Measurements from ENCODE around the gene ERGIC1. TPM values are rescaled to one million over a fixed set of nuclear protein-coding genes. Genes with fewer than 3 reads are reported as not detected.

The ERGIC1 gene
- total RNA-seq, 4 donors from 2014 or later: 113 to 180 (median 143) TPM

DNA sequence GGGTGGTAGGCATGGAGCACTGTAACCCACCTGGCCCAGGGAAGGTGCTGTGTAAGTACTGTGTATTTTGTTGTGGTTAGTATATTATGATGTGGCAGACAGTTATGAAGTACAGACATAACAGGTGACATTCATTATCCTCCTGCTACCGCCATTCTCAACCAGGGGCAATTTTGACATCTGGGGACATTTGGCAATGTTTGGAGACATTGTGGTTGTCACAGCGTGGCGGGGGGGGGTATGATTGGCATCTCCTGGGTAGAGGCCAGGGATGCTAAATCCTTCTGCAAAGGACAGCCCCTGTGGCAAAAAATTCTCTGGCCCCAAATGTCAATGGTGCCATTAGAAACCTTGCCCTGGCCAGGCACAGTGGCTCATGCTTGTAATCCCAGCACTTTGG lies 115.4 kb downstream of the ERGIC1 start:
- H3K36me3 ChIP-seq: peaks cover 0 to 37% (median 0%) of the 10 kb centered on the region in 3 donors

DNA sequence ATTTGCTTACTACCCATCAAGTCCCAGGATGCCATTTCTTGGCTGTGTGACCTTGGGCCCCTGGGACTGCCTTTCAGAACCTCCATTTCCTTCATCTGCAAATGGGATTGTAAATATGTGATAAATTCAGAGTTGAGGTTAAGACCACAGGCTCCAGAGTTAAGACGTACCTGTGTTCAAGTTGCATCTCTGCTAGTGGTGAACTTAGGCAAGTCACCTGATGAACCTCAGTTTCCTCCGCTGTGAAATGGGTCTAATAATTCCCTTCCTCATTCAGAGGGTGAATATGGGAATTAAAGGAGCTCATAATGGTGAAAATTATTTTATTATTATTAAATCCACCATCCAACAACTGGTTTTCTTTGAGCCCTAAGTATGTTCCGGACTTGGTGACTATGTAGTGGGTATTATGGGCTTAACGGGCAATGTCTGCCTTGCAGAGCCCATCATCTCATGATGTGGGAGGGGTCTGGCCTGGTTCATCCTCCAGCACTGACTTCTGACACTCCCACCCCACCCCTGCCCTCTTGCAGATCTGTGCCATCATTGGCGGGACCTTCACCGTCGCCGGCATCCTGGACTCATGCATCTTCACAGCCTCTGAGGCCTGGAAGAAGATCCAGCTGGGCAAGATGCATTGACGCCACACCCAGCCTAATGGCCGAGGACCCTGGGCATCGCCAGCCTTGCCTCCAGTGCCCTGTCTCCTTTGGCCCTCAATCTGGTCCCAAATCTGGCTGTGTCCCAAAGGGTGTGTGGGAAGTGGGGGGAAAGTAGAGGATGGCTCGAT lies 116.3 kb downstream of the ERGIC1 start:
- no peak overlapping the region for H3K27ac ChIP-seq
- peaks cover 0 to 27% (median 0%) of the 10 kb centered on the region in 3 donors for H3K36me3 ChIP-seq
- TF ChIP-seq, protein P1, sequence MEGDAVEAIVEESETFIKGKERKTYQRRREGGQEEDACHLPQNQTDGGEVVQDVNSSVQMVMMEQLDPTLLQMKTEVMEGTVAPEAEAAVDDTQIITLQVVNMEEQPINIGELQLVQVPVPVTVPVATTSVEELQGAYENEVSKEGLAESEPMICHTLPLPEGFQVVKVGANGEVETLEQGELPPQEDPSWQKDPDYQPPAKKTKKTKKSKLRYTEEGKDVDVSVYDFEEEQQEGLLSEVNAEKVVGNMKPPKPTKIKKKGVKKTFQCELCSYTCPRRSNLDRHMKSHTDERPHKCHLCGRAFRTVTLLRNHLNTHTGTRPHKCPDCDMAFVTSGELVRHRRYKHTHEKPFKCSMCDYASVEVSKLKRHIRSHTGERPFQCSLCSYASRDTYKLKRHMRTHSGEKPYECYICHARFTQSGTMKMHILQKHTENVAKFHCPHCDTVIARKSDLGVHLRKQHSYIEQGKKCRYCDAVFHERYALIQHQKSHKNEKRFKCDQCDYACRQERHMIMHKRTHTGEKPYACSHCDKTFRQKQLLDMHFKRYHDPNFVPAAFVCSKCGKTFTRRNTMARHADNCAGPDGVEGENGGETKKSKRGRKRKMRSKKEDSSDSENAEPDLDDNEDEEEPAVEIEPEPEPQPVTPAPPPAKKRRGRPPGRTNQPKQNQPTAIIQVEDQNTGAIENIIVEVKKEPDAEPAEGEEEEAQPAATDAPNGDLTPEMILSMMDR (IDR thresholded peaks at IDR 0.05): no peak
- no peak for TF ChIP-seq POLR2A (IDR thresholded peaks at IDR 0.05)
- H3K9me3 ChIP-seq: no peaks in the 10 kb centered on the region
- H3K4me1 ChIP-seq: no peaks in the 10 kb centered on the region
- no peak for DNase-seq
- H3K4me3 ChIP-seq: no peak overlapping the region
- H3K27me3 ChIP-seq: no peaks in the 10 kb centered on the region

More for the DNA sequence above, 115.4 kb downstream of the ERGIC1 start:
- H3K4me3 ChIP-seq: no peak overlapping the region
- TF ChIP-seq POLR2A (IDR thresholded peaks at IDR 0.05): no peak
- TF ChIP-seq, protein P1 (IDR thresholded peaks at IDR 0.05): no peak
- H3K9me3 ChIP-seq: no peaks in the 10 kb centered on the region
- H3K27ac ChIP-seq: no peak overlapping the region
- H3K4me1 ChIP-seq: no peaks in the 10 kb centered on the region
- no peaks in the 10 kb centered on the region for H3K27me3 ChIP-seq
- DNase-seq: no peak

DNA sequence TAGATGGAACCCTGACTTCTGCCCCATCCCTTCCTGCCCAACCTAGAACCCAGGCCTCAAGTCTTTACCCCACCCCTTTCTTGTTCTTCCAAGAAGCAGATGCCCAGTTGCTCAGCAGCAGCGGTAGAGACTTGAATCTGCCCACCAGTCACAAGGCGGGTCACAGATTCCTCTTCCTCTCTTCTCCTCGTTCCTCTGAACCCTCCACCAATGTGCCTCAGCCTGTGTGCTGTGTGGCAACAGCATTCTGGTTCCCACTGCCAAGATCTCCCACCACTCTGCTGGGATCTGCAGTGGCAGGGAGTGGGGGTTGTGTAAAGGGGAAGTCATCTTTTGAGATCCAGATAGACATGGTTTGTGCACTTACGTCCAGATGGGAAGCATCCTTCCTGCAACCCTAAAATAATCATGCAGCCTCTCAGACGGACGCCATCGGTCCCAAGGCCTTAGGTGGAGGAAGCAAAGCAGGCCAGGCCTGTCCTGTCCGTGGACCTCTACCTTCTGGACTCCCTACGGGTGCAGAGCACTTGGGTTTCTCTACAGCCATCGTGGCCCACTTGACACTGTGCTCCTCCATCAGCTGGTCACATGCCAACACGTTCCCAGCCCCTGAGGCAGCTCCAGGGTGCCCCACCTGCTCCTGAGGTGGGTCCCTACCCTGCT lies 117.5 kb downstream of the ERGIC1 start:
- H3K36me3 ChIP-seq: peaks cover 0 to 16% (median 0%) of the 10 kb centered on the region in 3 donors

DNA sequence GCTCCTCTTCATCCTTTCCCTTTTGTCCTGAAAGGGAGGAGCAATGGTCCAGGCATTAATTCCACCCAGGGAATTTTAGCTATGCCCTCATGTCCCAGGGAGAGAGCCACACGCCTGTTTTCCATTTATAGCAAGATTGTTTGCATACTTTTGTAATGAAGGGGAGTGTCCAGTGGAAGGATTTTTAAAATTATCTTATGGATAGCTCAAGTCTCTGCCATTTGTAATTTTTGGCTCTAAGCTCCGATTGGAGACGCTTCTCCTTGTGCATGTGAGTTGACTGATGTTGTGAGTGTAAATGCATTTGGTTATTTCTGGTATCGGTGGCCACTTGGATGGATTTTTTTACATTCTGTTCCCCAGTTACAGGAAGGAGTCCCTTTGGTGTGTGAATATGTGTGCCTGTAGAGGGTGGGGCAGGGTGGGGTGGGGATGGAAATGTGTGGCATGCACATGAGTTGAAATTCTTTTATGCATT lies 118.0 kb downstream of the ERGIC1 start:
- H3K36me3 ChIP-seq: peaks cover 0 to 12% (median 0%) of the 10 kb centered on the region in 3 donors
- H3K4me3 ChIP-seq: no peak overlapping the region
- TF ChIP-seq POLR2A (IDR thresholded peaks at IDR 0.05): no peak
- TF ChIP-seq, protein P1 (IDR thresholded peaks at IDR 0.05): no peak
- peaks cover 0 to 6% (median 0%) of the 10 kb centered on the region in 4 donors for H3K4me1 ChIP-seq
- no peaks in the 10 kb centered on the region for H3K9me3 ChIP-seq
- H3K27ac ChIP-seq: no peak overlapping the region
- H3K27me3 ChIP-seq: no peaks in the 10 kb centered on the region
- DNase-seq: no peak

More for the DNA sequence above, 117.5 kb downstream of the ERGIC1 start:
- no peak overlapping the region for H3K27ac ChIP-seq
- peaks cover 0 to 6% (median 0%) of the 10 kb centered on the region in 4 donors for H3K4me1 ChIP-seq
- no peak for TF ChIP-seq POLR2A (IDR thresholded peaks at IDR 0.05)
- TF ChIP-seq, protein P1 (IDR thresholded peaks at IDR 0.05): no peak
- H3K27me3 ChIP-seq: no peaks in the 10 kb centered on the region
- no peaks in the 10 kb centered on the region for H3K9me3 ChIP-seq
- DNase-seq: no peak
- no peak overlapping the region for H3K4me3 ChIP-seq

DNA sequence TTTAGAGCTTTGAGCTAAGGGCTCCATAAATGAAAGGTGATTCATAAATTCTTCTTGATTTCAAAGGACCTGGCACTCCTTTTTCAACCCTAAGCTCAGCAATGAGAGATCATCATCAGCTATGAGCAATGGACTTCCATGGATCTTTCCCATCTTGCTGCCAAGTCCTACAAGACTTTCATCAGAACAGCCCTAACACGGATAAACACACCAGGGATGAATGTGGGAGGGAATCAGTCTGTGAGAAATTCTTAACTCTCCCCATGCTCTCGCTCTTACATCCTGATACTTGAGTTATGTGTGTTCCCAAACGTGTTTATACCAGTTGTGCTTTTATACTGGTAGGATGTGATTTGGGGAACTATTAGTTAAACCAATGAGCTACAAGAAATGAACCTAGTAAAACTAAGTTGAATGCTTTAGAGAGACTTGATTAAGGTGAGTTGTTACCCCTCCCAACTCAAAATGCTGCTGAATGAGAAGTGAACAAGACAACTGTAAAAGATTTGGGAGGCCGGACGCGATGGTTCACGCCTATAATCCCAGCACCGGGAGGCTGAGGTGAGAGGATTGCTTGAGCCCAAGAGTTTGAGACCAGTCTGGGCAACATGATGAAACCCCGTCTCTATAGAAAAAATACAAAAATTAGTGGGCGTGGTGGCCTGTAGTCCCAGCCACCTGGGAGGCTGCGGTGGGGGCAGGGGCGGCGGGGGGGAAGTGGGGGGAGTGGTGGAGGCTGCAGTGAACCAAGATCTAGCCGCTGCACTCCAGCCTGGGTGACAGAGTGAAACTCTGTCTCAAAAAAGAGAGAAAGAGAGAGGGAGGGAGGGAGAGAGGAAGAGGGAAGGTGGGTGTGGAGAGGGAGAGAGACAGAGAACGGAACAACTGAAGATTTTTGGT lies 120.0 kb downstream of the ERGIC1 start:
- H3K27ac ChIP-seq: no peak overlapping the region
- H3K4me1 ChIP-seq: peaks cover 0 to 6% (median 0%) of the 10 kb centered on the region in 4 donors
- no peak for TF ChIP-seq POLR2A (IDR thresholded peaks at IDR 0.05)
- TF ChIP-seq, protein P1 (IDR thresholded peaks at IDR 0.05): no peak
- no peak overlapping the region for H3K4me3 ChIP-seq
- peaks cover 0 to 12% (median 0%) of the 10 kb centered on the region in 3 donors for H3K36me3 ChIP-seq
- no peak for DNase-seq
- no peaks in the 10 kb centered on the region for H3K27me3 ChIP-seq
- H3K9me3 ChIP-seq: no peaks in the 10 kb centered on the region
